ENCODE data around the gene MBNL1.

GRCh38 chr3:152244517-152244888 lies 24.2 kb upstream of the MBNL1 start:
- TF ChIP-seq CTCF (conservative IDR thresholded peaks at IDR 0.05; ENCODE audit: low read depth, low read length) (no peak), EZH2 (IDR thresholded peaks at IDR 0.05; ENCODE audit: borderline replicate concordance, low read depth, low read length, poor library complexity, severe bottlenecking) (no peak)
